Epithelial cell of proximal tubule (primary cell): ENCODE measurements around the gene OR6Q1. TPM values are rescaled to one million over a fixed set of nuclear protein-coding genes. Genes with fewer than 3 reads are reported as not detected.
A peak's percentile ranks its signal among the peaks of the same experiment; 100 is the strongest.

Source experiments
- DNase-seq: peaks from one replicate; pipeline ENCODE4 v3.0.0-alpha.2; 2011; ENCODE audit warnings: low read depth
- H3K4me3 ChIP-seq: 2 replicates; pipeline ENCODE4 v1.5.1; 2011; ENCODE audit warnings: low read depth, mild to moderate bottlenecking, low read length
- total RNA-seq: library from RNA; depleted of rRNA; stranded (reverse); fragments of >200 nt; gene quantifications from 2 replicates; pipeline ENCODE4 v1.2.3, GENCODE V29; 2015
- TF ChIP-seq, protein P1 (sequence below): conservative IDR thresholded peaks from 2 replicates; pipeline ENCODE4 v1.5.1; 2012; ENCODE audit warnings: low read depth, mild to moderate bottlenecking, low read length

OR6Q1 gene
- total RNA-seq, 1 donor from 2014 or later, result not detected

DNA sequence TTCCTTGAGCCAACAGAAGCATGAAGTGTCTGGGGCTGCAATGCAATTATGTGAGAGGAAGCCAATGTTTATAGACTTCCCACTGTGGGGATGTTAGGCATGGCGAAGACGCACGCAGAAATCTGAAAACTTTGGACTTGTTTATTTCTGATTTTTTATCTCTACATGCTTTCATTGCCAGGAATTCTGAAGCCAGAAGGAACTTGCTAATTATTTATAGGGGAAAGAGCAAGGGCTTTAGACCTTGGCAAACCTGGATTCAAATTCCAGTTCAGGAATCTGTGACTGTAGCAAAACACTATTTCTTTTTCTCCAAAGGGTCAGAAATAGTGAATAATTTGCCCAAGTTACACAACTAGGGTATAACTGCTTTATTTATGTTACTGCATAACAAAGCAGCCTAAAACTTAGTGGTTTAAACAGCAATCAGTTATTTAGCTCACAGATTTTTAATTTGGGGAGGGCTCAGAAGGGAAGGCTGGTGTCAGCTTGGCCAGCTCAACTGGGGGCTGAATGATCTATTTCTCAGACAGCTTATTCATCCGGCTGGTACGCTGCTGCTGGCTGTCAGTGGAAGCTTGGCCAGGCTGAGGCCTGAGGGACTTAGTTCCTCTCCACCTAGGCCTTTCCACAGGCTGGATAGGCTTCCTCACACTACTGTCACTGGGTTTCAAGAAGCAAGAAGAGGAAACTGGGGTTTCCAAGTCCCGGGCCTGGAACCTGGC is 1.9 kb upstream of the OR6Q1 start:
- no peak overlapping the region for H3K4me3 ChIP-seq
- peak; percentile 96 for DNase-seq
- TF ChIP-seq, protein P1, sequence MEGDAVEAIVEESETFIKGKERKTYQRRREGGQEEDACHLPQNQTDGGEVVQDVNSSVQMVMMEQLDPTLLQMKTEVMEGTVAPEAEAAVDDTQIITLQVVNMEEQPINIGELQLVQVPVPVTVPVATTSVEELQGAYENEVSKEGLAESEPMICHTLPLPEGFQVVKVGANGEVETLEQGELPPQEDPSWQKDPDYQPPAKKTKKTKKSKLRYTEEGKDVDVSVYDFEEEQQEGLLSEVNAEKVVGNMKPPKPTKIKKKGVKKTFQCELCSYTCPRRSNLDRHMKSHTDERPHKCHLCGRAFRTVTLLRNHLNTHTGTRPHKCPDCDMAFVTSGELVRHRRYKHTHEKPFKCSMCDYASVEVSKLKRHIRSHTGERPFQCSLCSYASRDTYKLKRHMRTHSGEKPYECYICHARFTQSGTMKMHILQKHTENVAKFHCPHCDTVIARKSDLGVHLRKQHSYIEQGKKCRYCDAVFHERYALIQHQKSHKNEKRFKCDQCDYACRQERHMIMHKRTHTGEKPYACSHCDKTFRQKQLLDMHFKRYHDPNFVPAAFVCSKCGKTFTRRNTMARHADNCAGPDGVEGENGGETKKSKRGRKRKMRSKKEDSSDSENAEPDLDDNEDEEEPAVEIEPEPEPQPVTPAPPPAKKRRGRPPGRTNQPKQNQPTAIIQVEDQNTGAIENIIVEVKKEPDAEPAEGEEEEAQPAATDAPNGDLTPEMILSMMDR, result no peak

DNA sequence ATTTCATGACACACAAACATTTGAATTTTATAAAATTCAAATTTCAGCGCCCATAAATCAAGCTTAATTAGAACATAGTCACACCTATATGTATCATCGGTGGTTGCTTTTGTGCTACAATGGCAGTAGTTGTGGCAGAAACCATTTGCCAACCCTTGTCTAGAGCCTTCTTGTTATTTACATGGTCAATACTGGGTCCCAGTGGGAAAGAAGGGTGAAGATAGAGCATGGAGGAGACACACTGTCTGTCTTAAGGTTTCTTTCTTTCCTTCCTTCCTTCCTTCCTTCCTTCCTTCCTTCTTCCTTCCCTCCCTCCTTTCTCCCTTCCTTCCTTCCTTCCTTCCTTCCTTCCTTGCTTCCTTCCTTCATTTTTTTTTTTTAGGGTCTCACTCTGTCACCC is 3.7 kb downstream of the OR6Q1 start:
- TF ChIP-seq, protein P1, result no peak

DNA sequence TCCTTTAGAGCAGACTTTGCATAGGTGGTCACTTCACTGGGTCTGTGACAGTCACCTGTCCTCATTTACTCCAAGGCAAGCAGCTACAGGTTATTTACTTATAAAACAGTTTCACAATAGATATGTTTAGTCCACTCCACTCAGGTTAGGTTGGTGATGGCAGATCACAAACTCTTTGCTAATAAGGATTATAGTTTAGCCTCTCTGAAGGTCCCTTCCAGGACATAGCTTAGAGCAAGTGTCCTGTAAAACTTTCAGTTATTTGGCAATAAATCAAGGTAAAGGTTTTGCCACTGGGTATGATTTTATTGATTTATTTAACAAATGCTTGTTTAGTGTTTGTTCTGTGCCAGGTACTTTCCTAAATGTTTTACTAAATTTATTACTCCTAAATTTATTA is 8.8 kb downstream of the OR6Q1 start:
- TF ChIP-seq, protein P1, result no peak
- no peak for DNase-seq
- H3K4me3 ChIP-seq, result no peak overlapping the region

More for the DNA sequence above, 3.7 kb downstream of the OR6Q1 start:
- no peak for DNase-seq
- no peak overlapping the region for H3K4me3 ChIP-seq

DNA sequence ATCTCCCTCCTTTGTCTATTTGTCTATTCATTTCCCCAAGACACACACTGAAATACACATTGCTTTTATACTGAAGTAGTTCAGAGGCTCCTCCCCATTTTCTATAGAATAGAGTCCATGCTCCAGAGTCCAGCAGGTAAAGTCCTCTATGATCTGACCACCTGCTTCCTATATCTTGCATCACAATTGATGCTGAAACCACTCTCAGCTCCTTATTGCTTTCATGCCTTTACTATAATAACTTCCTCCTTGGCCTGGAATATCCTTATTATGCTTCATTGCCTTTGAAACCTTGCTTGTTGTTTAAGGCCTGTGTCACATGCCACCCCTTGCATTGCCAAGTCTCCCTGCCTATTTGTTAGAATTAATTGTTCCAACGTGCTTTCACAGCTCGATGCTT is 12.6 kb downstream of the OR6Q1 start:
- H3K4me3 ChIP-seq, result no peak overlapping the region
- no peak for DNase-seq
- TF ChIP-seq, protein P1, result no peak

DNA sequence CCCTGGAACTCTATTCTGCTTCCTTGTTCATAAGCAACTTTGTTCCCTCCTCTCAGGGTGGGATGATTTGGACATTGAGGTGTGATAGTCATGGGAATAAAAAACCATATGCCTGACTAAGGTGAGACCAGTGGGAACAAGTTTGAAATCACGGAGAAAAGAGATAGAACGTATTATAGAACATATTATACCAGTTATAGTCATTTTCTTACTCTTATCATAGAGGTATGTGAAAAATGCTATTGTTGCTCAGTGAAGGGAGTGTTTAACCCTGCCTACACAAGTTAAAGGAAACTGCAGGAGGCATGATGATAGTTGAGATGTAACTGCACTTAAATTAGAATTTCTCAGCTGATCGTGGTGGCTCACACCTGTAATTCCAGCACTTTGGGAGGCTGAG is 15.5 kb downstream of the OR6Q1 start:
- no peak overlapping the region for H3K4me3 ChIP-seq
- TF ChIP-seq, protein P1, result no peak
- no peak for DNase-seq

DNA sequence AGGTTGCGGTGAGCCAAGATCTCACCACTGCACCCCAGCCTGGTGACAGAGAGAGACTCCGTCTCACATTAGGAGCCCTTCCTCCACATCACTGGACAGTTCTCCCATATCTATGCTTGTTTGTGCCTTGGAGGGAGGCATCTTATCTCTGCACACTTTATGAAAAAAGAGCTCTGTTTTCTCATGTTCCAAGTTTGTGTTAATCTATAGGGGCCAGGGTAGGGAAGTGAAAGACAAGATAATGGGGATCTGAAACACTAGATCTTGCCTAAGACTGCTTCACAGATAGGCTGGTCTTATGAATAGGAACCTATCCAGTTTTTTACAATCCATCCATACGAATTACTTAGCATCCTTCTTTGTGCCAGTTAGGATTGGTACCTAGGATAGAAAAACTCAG is 17.1 kb downstream of the OR6Q1 start:
- TF ChIP-seq, protein P1, result no peak
- no peak for DNase-seq
- no peak overlapping the region for H3K4me3 ChIP-seq

DNA sequence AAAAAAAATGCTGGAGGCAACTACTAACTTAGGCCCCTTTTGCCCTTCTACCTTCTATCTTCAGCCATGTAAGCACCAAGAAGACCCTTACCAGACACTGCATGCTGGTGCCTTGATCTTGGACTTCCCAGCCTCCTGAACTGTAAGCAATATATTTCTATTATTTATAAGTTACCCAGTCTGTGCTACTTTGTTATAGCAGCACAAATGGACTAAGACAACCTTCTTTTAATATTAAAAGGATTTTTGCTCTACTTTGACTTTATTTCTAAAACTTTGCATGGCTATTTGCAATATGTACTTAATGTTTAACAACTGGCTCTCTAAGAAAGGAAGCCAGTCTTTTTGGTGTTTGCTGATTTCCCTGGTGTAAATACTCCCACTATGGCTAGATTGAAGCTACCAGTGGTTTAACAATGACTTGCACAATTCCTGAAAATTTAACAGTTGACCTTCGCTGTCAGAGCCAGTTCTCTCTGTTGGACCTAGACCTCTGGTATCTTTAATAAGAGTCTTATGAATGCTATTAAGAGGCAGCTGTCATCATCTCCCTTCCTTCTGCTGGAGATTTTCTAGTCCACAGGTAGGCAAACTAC is 25.2 kb downstream of the OR6Q1 start:
- TF ChIP-seq, protein P1, result no peak
- DNase-seq, result no peak
- H3K4me3 ChIP-seq, result no peak overlapping the region
